Fibroblast of lung (primary cell): ENCODE results near the gene AK9.

Experiments used
- EZH2 ChIP-seq: IDR thresholded peaks from 2 replicates; pipeline ENCODE4 v1.5.1; 2012; ENCODE audit warnings: low read length, control low read depth, mild to moderate bottlenecking; ENCODE audit errors: missing control alignments
- TF ChIP-seq, protein P1 (sequence below), 2 donors: IDR thresholded peaks in 1 of 2; conservative IDR thresholded peaks in 1 of 2; 1 replicate in 1 of 2; 2 replicates in 1 of 2; pipeline ENCODE4 v1.5.1; 2011 to 2012; ENCODE audit warnings: low read length in 2 of 2, control low read depth in 1 of 2, inconsistent platforms in 1 of 2, low read depth in 1 of 2, mild to moderate bottlenecking in 1 of 2

DNA sequence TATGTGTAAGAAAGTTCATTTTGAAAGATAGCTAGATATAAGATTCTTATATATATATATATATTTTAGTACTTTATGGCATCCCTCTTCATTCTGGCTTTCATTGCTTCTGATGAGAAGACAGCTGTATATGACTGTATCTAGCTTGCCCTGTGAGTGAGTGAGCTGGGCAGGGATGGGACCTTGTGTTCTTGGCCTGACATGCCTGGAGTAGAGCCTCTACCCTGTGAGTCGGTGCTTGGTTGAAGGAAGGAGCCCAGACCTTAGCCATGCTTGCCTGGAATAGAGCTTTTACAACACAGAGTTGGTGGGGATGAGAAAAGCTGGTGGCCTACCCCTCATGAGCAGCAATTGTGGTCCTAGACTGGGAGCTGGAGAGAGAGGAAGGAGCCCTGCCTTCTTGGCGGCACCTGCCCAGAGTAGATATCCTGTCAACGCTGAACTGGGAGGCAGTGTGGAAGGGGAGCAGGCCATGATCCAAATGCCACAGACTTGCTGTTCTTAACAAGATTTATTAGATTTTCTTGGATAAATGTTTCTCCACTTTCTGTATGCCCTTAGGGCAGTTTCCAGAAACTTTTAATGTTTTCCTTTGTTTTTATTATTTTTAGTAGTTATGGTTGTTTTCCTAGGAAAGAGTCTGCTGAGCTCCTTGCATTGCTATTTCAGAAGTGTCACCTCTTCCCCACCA is 31.7 kb upstream of the AK9 start:
- TF ChIP-seq, protein P1, sequence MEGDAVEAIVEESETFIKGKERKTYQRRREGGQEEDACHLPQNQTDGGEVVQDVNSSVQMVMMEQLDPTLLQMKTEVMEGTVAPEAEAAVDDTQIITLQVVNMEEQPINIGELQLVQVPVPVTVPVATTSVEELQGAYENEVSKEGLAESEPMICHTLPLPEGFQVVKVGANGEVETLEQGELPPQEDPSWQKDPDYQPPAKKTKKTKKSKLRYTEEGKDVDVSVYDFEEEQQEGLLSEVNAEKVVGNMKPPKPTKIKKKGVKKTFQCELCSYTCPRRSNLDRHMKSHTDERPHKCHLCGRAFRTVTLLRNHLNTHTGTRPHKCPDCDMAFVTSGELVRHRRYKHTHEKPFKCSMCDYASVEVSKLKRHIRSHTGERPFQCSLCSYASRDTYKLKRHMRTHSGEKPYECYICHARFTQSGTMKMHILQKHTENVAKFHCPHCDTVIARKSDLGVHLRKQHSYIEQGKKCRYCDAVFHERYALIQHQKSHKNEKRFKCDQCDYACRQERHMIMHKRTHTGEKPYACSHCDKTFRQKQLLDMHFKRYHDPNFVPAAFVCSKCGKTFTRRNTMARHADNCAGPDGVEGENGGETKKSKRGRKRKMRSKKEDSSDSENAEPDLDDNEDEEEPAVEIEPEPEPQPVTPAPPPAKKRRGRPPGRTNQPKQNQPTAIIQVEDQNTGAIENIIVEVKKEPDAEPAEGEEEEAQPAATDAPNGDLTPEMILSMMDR (conservative IDR thresholded peaks at IDR 0.05 in 1 of 2, IDR thresholded peaks at IDR 0.05 in 1 of 2; ENCODE audit: low read depth in 1 of 2, low read length in 2 of 2), result no peak
- no peak for TF ChIP-seq EZH2
